22Rv1 (cell line): ENCODE measurements around the gene PLK5.

Experiments used
- CTCF ChIP-seq: fragments of 450-650 bp; IDR thresholded peaks from 2 replicates; pipeline ENCODE4 v1.5.1; 2017; ENCODE audit warnings: mild to moderate bottlenecking
- ZFX ChIP-seq: fragments of 450-650 bp; IDR thresholded peaks from 2 replicates; pipeline ENCODE4 v1.6.1; 2017; ENCODE audit warnings: antibody characterized with exemption, borderline replicate concordance

GRCh38 chr19:1510442-1510806 is 13.5 kb upstream of the PLK5 start:
- TF ChIP-seq CTCF = no peak
- TF ChIP-seq ZFX = no peak
